Panc1 (cell line): ENCODE results near the gene OR11A1.

ENCODE experiments used
- CTCF ChIP-seq: fragments of 450-650 bp; IDR thresholded peaks from 2 replicates; pipeline ENCODE4 v1.5.1; 2017; ENCODE audit warnings: mild to moderate bottlenecking
- POLR2AphosphoS5 ChIP-seq: IDR thresholded peaks from 2 replicates; pipeline ENCODE4 v1.6.1; 2012; ENCODE audit warnings: mild to moderate bottlenecking, low read depth, low read length, moderate library complexity
- REST ChIP-seq, 2 experiments: IDR thresholded peaks; 2 replicates each; pipeline ENCODE4 v1.6.1; 2011 to 2012; ENCODE audit warnings: low read depth in 2 of 2, control low read depth in 1 of 2, low read length in 1 of 2, mild to moderate bottlenecking in 1 of 2, moderate library complexity in 1 of 2; ENCODE audit not compliant: insufficient read depth in 1 of 2

- TF ChIP-seq CTCF, result no peak
- TF ChIP-seq POLR2AphosphoS5, result no peak
- no peak for TF ChIP-seq REST (IDR thresholded peaks at IDR 0.05; ENCODE audit: insufficient read depth in 1 of 2, low read depth in 2 of 2, low read length in 1 of 2)
Measured at GRCh38 chr6:29504961-29505360, 48.1 kb upstream of the OR11A1 start.
